ENCODE results near the gene GYG1. TPM values are rescaled to one million over a fixed set of nuclear protein-coding genes. Genes with fewer than 3 reads are reported as not detected.

The GYG1 gene
- total and polyA plus RNA-seq, 2 of the 8 experiments (the other 6 are each of a cell fraction or from before 2014, with no cell fraction given), result 19.4 to 34.2 TPM

DNA sequence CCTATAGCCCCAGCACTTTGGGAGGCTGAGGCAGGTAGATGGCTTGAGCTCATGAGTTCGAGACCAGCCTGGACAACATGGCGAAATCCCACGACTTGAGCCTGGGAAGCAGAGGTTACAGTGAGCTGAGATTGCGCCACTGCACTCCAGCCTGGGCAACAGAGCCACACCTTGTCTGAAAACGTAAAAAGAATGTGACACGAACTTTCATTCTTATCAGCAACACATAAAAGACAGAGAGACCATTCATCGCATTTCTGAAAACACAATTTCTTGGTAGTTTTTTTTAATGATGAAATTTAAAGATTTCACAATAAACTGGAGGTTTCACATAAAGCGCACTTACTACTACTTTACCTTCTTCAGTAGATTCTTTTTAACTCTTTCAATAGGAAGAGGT lies 76.5 kb downstream of the GYG1 start:
- no peaks in the 10 kb centered on the region for H3K4me1 ChIP-seq (replicated peaks in 1 of 4; ENCODE audit: control insufficient read depth in 3 of 4, insufficient read depth in 4 of 4, low read length in 3 of 4)
- no peak overlapping the region for H4K8ac ChIP-seq (ENCODE audit: extremely low read depth, insufficient read depth, low read length)
- H3K9ac ChIP-seq (replicated peaks in 1 of 4; ENCODE audit: extremely low read depth in 1 of 4, low read depth in 3 of 4, low read length in 3 of 4), result no peak overlapping the region; a peak in 1 of 7 replicates
- no peaks in the 10 kb centered on the region for H3K79me1 ChIP-seq (ENCODE audit: low read depth, low read length)
- no peak overlapping the region for H3K4me3 ChIP-seq (ENCODE audit: extremely low read depth in 1 of 4, insufficient read depth in 2 of 4, low read depth in 3 of 4, low read length in 4 of 4)
- no peaks in the 10 kb centered on the region for H3K9me3 ChIP-seq (ENCODE audit: insufficient read depth in 2 of 2, low read depth in 1 of 2, low read length in 1 of 2)
- FAIRE-seq (no peak), DNase-seq (ENCODE audit: low read depth in 1 of 2, low spot score in 2 of 2) (no peak)
- H4K91ac ChIP-seq (replicated peaks; ENCODE audit: insufficient read length, low read length), result no peak overlapping the region
- 89% methylated on average over 8 of the region's 8 CpGs; no CpG with 5 or more reads in 1 of the 2 experiments for WGBS, 2 experiments (ENCODE audit: extremely low coverage in 1 of 2, insufficient coverage in 1 of 2, insufficient read length in 1 of 2, insufficient replicate concordance in 2 of 2, low coverage in 1 of 2, low lambda C conversion rate in 2 of 2, missing lambda C conversion rate in 1 of 2)
- CTCF ChIA-PET (ENCODE audit: partially characterized antibody), result no interaction called here
- H3K4ac ChIP-seq (replicated peaks; ENCODE audit: insufficient read length, low read depth, low read length), result no peak overlapping the region
- no peak overlapping the region for H2AK5ac ChIP-seq (ENCODE audit: low read depth, low read length)
- H4K5ac ChIP-seq (ENCODE audit: insufficient read length, low read depth, low read length), result no peak overlapping the region
- H2BK120ac ChIP-seq (replicated peaks; ENCODE audit: low read depth, low read length), result no peak overlapping the region
- no peak overlapping the region for H3K27ac ChIP-seq (ENCODE audit: low read depth, low read length)
- H3K14ac ChIP-seq (ENCODE audit: insufficient read length), result no peak overlapping the region
- no peaks in the 10 kb centered on the region for H3K23me2 ChIP-seq (ENCODE audit: low read depth, low read length)
- H2BK5ac ChIP-seq (ENCODE audit: low read depth, low read length), result no peak overlapping the region
- H3K56ac ChIP-seq (replicated peaks; ENCODE audit: insufficient read length, low read depth, low read length), result no peak overlapping the region
- no peak overlapping the region for H2AFZ ChIP-seq (ENCODE audit: low read length)
- H2BK15ac ChIP-seq (ENCODE audit: low read length), result no peak overlapping the region
- H3K79me2 ChIP-seq (ENCODE audit: control insufficient read depth in 1 of 2, insufficient read depth in 2 of 2, low read length in 2 of 2), result no peaks in the 10 kb centered on the region
- H3K23ac ChIP-seq (ENCODE audit: insufficient read length), result no peak overlapping the region
- no peak overlapping the region for H2BK20ac ChIP-seq (ENCODE audit: low read length)
- POLR2A ChIA-PET (ENCODE audit: partially characterized antibody), result interaction anchor here (0.7 kb wide), 1 partner anchor 56 kb away, joined by 5 read pairs; no protein-coding TSS in a partner anchor
- H3K36me3 ChIP-seq (ENCODE audit: control insufficient read depth in 2 of 4, insufficient read depth in 4 of 4, low read length in 3 of 4), result peaks cover 5 to 61% (median 23%) of the 10 kb centered on the region in 4 experiments; a peak in 7 of 8 replicates
- no peak overlapping the region for H3K4me2 ChIP-seq (ENCODE audit: insufficient read depth in 1 of 2, low read depth in 2 of 2, low read length in 2 of 2)
- H4K20me1 ChIP-seq (replicated peaks in 1 of 2; ENCODE audit: control insufficient read depth in 1 of 2, insufficient read depth in 2 of 2, low read length in 2 of 2), result peaks cover 0 to 2% of the 10 kb centered on the region in 2 experiments
- no peak overlapping the region for H3K18ac ChIP-seq (ENCODE audit: extremely low read depth, low read length)
- no peaks in the 10 kb centered on the region for H3K27me3 ChIP-seq (replicated peaks in 1 of 4; ENCODE audit: control insufficient read depth in 3 of 4, extremely low read depth in 1 of 4, insufficient read depth in 3 of 4, low read length in 3 of 4)
- no peak overlapping the region for H2BK12ac ChIP-seq (ENCODE audit: low read depth, low read length)
- no peak for TF ChIP-seq SUZ12 (IDR thresholded peaks at IDR 0.05; ENCODE audit: low read length)
- TF ChIP-seq BACH1 (IDR thresholded peaks at IDR 0.05; ENCODE audit: low read length), result no peak
- no peak for TF ChIP-seq KDM5A (IDR thresholded peaks at IDR 0.05; ENCODE audit: low read length)
- TF ChIP-seq NRF1 (IDR thresholded peaks at IDR 0.05; ENCODE audit: low read depth, low read length), result no peak
- no peak for TF ChIP-seq YY1 (IDR thresholded peaks at IDR 0.05; ENCODE audit: low read depth, low read length)
- TF ChIP-seq TAF7 (optimal IDR thresholded peaks at IDR 0.05; ENCODE audit: borderline replicate concordance, low read depth, low read length), result no peak
- TF ChIP-seq EGR1 (IDR thresholded peaks at IDR 0.05; ENCODE audit: borderline replicate concordance, low read depth, low read length), result no peak
- TF ChIP-seq, protein P1, sequence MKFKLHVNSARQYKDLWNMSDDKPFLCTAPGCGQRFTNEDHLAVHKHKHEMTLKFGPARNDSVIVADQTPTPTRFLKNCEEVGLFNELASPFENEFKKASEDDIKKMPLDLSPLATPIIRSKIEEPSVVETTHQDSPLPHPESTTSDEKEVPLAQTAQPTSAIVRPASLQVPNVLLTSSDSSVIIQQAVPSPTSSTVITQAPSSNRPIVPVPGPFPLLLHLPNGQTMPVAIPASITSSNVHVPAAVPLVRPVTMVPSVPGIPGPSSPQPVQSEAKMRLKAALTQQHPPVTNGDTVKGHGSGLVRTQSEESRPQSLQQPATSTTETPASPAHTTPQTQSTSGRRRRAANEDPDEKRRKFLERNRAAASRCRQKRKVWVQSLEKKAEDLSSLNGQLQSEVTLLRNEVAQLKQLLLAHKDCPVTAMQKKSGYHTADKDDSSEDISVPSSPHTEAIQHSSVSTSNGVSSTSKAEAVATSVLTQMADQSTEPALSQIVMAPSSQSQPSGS (IDR thresholded peaks at IDR 0.05; ENCODE audit: low read length), result no peak
- no peak for TF ChIP-seq KDM1A (IDR thresholded peaks at IDR 0.05; ENCODE audit: borderline replicate concordance, low read length)
- no peak for TF ChIP-seq TAF1 (IDR thresholded peaks at IDR 0.05; ENCODE audit: low read depth, low read length)
- TF ChIP-seq, protein P2, sequence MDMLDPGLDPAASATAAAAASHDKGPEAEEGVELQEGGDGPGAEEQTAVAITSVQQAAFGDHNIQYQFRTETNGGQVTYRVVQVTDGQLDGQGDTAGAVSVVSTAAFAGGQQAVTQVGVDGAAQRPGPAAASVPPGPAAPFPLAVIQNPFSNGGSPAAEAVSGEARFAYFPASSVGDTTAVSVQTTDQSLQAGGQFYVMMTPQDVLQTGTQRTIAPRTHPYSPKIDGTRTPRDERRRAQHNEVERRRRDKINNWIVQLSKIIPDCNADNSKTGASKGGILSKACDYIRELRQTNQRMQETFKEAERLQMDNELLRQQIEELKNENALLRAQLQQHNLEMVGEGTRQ (IDR thresholded peaks at IDR 0.05; ENCODE audit: low read length), result no peak
- TF ChIP-seq BCL11A (IDR thresholded peaks at IDR 0.05; ENCODE audit: low read depth in 2 of 2, low read length in 2 of 2), result no peak
- no peak for TF ChIP-seq POLR2A (IDR thresholded peaks at IDR 0.05; ENCODE audit: control extremely low read depth in 1 of 2, low read depth in 2 of 2, low read length in 2 of 2)
